GM19023 (cell line): Measurements from ENCODE around the gene NRXN3.
"Not testable (repeated sequence)": the region's sequence is repeated elsewhere in the genome, so short reads cannot be mapped to it uniquely, and the experiment has no call there.

Experiments used
- ATAC-seq: cut with Tn5 transposase; IDR thresholded peaks from one replicate; pipeline ENCODE4 v1.9.1; 2021; ENCODE audit warnings: mild to moderate bottlenecking, moderate library complexity; ENCODE audit not compliant: unreplicated experiment

NRXN3 gene

DNA sequence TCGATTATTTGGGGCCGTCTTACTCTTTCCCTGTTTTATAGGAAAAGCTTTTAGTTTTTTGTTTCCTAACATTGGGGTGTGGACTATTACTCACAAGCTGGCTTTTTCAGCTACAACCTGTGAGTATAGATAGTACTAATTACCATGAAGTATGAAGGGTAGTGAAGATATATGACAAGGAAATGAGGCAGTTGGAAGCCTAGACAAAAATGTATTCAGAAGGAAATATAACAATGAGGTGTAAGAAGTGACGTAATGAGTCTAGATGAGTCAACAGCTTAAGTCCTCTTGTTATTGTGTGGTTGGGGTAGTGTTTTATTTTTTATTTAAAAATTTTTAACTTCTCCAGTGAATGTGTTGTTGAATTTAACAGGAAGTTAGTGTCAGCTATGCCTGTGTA, 804.5 kb downstream of the NRXN3 start:
- ATAC-seq = no peak

DNA sequence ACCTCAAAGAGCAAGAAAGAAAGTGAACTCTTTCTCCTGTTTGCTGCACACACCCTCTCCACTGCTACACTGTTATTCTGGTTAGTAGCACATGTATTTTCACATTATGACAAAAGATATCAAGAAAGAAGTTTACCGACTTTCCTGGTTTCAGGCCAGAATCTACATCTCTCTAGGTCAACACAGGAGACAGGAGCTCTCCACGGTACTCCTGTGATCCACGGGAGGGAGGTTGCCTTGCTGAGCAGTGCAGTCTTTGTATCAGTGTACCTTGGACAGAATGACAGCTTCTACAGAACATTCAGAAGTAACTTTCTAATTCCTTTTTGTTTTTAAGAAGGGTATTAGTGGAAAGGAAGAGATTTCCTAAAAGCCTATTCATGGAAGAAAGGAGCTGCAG, 805.6 kb downstream of the NRXN3 start:
- ATAC-seq = no peak

DNA sequence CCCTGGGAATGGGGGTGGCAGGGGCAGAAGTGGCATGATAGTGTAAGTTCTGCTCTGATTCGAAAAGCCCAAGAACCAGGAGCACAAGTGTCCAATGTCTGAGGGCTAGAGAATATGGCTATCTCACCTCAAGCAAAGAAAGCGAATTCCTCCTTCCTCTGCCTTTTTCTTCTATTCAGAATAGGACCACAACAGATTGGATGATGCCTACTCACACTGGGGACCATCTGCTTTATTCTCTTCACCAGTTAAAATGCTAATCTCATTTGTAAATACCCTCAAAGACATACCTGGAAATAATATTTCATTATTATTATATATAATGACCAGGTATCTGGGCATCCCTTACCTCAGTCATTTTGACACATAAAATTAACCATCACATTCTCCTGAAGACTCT, 808.7 kb downstream of the NRXN3 start:
- no peak for ATAC-seq

DNA sequence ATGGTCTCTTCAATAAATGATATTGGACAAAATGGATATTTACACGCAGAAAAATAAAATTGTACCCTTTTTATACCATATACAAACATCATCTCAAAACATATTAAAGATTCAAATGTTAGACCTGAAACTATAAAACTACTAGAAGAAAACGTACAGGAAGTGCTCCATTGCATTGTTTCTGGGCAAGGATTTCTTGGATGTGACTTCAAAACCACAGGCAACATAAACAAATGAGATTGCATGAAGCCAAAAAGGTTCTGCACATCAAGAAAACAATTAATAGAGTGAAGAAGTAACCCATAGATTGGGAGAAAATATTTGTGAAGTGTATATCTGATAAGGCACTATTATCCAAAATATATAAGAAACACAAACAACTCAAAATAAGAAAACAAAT, 812.4 kb downstream of the NRXN3 start:
- no peak for ATAC-seq

DNA sequence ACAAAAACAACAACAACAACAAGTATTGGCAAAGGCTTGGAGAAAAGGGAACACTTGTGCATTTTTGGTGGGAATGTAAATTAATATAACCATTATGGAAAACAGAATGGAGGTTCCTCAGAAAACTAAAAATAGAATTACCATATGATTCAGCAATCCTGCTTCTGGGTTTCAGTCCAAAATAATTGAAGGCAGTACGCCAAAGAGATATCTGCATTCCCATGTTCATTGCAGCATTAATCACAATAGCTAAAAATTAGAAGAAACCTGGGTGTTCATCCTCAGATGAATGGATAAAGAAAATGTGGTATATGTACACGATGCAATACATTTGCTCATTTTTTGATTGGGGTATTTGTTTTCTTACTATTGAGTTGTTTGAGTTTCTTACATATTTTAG, 813.0 kb downstream of the NRXN3 start:
- no peak for ATAC-seq

DNA sequence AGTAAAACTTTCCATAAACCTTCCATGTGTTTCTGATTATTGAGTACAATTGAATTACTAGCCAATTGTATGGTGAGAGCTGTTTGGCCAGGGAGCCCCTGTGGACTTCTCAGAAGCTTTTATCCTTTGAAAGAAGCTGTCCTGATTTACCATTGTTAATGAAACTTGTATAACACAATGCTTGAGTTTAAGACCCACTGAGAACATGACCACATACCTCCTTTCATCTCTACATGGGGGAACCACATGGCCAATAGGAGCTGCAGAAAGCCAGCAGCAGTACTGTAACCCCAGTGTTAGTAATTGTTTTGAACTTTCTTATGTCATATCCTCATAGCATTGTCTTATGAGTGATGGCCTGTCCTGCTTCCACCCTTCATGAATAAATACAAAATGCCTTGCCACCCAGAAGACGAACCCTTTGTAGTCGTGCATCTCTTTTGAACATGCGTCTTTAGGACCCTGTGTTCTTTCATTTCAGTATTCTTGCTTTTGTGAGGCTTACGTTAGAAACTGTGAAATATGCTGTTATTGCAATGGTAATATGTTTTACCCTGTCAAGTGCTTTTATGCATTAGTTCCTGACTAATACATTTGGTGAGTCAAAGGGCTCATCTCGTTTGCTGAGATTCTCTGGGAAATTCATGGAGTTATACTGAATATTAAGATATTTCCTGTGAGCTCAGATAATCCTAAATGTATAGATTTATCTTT, 815.7 kb downstream of the NRXN3 start:
- ATAC-seq = no peak

DNA sequence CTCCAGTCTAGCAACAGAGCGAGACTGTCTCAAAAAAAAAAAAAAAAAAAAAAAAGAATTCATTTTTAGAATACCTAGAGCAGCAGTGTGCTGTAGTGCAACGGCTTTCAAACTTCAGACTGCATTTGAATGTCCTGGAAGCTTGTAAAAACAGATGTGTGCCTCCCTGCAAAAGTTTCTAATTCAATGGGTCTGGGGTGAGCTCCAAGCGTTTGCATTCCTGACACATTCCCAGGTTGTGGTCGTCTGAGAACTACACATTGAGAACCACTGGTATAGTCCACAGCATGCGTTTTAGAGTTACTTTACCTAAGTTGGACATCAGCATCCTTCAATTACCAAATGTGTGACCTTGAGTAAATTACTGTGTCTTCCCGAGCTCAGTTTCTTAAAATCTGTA, 816.8 kb downstream of the NRXN3 start:
- no peak for ATAC-seq

DNA sequence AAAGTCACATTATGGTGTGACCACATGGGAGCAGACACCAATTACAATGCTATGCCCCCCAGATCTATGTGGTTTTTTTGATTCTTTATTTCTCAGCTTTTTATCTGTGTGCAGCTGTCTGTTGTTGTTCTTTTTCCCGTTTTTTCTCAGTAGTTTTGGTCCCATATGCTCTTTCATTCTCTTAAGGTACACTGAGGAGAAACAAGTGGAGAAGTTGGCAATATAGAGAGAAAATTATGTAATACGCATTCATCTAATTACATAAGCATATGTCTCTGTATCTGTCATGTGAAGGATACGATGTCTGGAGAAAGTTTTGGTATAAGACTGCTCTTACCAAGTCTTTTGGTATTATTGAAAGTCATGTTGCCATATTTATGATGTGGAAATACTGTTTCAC, 819.0 kb downstream of the NRXN3 start:
- no peak for ATAC-seq

DNA sequence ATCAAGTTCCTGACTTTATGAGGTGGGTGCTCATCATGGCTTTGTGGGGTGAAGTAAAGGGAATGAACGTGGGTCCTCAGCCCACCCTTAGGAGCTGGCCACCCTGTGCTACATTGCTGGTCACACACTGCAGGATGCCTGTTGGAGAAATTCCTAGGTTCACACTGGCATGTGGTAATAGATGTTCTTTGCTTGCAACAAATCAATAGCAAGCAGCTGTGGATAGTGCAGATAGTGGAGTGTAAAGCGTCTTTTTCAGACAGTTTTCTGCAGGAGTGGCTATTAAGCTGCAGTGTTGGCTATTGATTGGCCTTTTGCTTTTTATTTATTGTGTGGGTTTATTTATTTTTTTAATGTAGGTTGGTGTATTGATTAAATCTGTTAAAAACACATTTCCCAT, 822.7 kb downstream of the NRXN3 start:
- no peak for ATAC-seq

DNA sequence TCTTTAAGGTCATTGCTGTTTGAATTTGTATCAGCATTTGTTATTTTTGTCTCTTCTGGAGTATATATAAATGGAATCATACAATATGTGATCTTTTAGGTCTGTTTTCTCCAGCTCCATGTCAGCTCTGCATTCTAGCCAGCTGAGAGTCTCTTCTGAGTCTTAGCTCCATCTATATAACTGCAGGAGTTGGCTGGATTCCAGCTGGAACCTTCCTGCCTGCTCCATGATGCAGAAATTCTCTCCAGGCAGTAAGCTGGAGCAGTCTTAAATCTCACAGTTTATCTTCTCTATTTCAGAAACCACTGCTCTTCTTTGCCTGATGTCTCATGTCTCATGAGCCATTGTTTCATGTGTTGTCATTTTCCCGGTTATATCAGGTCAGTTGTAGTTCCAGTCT, 827.6 kb downstream of the NRXN3 start:
- ATAC-seq = no peak

DNA sequence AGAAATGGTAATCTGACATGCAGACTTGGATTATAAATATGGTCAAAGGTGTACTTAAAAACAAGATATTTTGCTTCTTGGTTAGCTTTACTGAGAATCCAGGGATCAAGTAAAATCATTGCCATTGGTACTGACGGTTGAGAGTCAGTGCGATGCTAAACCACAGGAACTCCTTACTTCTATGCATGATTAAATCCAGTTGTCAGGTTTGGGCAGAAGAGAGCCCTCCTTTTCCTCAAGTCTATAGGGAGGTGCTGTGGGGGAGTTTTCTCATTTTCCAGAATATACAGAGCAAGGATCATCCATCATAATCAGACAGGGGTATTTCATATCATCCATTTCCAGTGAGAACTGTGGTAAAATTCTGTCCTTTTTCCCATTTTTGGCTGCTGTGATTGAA, 839.1 kb downstream of the NRXN3 start:
- no peak for ATAC-seq

DNA sequence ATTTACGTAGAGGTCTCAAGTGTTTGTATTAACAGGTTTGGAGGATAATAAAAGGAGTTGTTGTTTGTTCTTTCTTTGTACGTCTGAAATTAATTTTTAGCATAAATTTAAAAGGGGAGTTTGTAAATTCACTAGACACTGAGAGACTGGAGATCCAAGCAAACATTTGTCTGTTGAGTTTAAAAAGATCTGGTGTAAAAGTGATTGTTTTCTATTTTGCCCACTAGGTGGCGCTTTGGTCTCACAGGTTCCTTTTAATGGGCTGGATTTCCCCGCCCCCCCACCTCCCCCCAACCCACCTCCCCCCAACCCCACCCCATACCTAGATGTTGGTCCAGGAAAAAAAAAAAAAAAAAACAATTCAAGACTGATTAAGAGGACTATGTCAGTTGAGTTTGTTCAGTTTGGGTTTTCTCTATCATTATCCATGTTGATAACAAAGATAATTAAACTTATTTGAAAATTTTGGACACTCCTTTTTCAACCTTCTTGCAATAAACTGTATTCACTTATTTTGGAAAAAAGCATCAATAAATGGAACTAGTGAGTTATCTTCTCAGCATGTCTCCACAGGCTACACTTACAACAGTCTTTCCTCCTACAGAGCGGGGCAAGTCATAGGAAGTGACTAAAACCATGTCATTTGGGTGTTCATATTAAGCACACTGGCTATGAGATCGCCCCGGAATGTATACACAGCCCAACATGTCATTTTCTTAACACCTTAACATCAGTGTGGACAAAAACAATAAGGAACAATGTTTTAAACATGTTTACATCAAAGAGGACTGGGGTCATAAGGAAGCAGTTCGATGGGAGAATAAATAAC, 841.1 kb downstream of the NRXN3 start:
- no peak for ATAC-seq

DNA sequence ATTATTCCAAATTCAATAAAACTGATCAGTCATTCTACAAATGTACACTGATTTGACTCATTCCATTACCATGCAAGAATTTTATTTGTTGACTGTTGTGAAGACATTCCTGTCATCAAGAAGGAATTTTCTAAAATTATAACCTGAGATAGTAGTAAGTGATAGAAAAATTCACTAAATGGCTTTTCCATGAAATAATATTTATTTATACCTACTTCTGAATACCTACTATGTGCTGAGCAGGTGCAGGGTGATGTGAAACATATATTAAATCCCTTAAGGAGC, 841.7 kb downstream of the NRXN3 start:
- ATAC-seq = no peak

DNA sequence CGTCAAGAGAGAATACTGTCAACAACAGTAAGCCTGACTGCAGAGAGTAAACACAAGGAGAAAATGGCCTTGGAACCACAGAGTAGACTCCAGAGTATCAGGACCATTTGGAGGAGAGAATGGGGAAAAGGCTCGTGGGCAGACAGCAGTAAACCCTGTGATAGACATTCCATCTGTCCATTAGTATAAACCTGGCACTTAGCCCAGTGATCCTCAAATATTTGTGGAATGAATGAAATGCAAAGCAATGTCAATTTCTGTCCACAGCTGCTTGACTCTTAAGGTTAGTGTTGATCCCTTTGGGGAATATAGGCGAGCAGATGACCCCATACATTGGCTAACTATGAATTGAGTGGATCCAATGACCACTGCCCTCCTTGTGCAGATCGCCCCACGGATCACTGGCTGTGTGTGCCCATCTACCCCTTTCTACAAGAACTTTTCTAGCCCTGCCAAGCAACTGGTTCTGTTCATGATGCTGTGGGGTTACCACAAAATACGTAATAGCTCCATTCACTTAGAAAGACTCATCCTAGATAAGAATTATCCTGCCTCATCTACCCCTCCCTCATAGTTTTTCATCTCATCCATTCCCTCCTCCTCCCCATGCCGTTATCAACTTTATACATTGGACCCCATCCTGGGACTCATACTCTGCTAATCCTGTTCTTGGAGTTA, 846.8 kb downstream of the NRXN3 start:
- ATAC-seq = no peak

DNA sequence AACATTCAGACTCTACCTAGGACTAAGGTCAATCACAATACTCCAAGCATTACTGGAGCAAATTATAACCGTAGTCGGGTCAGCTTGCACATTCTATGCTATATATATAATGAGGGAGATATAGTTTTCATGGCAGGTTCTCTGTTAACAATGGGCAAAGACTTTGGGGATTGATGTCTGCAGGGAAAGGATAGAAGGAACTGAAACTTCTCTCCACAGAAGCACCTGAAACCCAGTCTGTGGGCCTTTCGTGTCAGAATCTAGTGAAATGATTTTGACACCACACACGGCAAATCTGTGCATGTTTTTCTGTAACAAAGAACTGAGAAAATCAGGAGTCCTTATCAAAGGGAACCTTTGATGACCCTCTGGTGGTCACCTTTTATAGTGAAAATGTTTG, 847.4 kb downstream of the NRXN3 start:
- ATAC-seq = no peak

DNA sequence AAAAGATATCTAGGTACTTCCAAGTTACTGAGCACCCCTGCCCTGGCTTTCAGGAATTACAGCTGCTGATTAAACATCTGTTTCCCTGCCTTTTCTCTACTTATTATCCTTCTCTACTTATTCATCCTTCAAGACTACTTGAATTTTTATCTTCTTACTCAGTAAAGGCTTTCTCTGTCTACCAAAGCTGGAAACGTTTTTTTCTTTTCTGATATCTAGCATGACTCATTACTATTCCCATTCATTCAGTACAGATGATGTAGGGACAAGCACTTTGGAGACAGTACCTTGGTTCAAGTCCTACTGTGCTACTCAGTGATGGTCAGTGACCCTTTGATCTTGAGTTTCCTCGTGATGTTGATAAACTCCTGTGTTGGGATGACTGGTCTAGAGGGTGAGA, 848.7 kb downstream of the NRXN3 start:
- ATAC-seq = no peak

DNA sequence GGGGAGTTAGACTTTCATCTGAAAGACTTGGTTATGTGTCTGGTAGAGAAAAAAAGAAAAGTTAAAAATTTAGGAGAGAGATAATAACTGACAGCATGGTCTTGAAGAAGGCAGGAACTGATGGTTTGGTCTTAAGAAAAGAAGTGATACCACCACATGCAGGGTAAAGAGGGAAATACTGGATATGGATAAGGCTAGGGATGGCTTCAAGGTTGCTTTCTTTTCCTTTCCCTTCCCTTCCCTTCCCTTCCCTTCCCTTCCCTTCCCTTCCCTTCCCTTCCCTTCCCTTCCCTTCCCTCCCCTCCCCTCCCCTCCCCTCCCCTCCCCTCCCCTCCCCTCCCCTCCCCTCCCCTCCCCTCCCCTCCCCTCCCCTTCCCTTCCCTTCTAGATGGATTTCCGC, 849.7 kb downstream of the NRXN3 start:
- ATAC-seq = not testable (repeated sequence)

DNA sequence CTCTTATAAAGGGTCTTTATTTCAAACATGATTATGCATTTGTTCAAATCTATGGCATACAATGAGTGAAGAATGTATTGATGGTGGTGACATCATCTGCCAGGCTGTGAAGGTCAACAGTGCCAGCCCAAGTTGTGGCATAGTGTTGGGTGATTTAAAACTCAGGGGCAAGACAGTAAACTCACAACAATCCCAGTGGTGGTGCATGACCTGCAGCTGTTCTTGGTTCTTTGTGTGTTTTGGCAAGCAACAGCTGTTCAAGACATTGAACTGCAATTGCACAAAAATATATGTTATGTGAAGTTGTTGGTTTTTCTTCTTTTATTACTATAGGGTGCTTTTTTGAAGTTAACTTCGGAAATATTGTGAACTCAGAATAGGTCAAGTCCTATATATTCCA, 851.6 kb downstream of the NRXN3 start:
- ATAC-seq = no peak

DNA sequence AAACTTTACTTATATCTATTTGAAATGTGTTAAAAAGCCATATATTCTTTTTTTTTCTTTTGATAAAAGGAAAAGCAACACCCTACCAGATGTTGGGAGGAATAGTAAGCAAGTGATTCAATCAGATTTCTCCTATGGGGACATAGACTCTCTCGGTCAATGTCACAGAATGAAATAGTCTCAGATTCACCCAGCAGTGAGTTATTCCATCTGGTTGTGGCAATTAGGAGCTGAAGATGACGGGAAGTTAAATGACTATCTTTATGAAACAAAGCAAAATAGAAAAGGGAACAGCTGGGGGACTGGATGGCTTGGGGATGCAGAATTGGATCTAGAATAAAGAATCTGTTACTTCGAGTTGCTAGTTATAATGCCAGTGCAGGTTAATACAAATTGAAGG, 857.0 kb downstream of the NRXN3 start:
- ATAC-seq = no peak

DNA sequence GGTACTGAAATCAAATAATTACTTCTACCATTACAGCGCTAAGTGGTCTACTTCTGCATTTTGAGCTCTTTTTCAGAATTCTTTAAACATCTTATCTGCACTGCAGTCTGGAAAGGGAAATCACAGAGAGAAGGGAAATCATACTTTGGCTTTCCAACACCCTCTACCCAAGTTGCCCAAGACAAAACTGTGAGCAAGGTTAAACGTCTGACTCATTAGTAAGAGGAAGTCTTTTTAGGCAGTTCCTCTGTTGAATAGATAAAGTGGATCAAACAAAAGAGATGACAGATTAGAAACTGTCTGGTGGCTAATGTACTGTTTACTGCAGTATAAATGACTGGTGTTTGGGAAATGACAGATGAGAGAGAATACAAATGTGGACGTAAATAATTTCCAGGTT, 858.1 kb downstream of the NRXN3 start:
- ATAC-seq = no peak

DNA sequence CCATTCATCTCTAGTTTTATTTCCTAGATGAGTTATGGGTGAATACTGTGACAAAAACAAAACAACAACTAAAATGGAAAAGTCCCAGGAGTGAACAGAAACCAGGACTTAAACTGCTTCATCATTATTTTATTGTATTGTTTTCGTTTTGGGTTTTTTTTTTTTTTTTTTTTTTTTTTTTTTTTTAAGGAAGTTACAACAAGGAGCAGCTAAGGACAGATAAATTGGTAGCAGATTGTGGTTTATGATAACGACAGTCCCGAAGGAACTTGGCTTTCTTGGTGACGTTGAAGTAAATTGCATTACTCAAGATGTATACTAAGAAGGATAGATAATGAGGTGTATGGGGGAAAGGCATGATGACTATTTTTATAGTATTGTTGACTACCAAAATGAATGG, 866.3 kb downstream of the NRXN3 start:
- ATAC-seq = no peak

DNA sequence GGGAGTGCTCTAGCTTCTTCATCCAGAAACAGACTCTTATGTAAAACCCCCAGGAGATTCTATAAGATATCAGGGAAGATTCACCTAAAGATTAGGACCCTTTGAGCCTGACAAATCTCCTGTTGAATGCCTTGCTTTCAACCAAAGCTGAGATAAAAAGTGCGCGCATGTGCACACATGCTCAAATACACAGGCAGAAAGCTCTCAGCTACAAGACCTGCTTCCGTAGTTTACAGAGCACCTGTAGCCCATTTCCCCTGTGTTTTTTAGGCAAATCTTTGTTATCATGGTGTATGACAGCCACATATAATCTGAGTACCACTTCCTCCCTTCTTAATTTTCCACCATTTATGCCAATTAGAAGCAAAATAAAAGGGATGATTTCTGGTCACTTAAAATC, 866.9 kb downstream of the NRXN3 start:
- no peak for ATAC-seq
